B cell (primary cell): ENCODE measurements around the gene TCHH.

Experiments used
- EZH2 ChIP-seq: IDR thresholded peaks from 2 replicates; pipeline ENCODE4 v1.6.1; 2012; ENCODE audit warnings: borderline replicate concordance, low read depth, mild to moderate bottlenecking, moderate library complexity, low read length; ENCODE audit not compliant: insufficient read depth, poor library complexity, severe bottlenecking
- TF ChIP-seq, protein P1 (sequence below): fragments of 200-600 bp; IDR thresholded peaks from one replicate; pipeline ENCODE4 v1.8.0; 2022; ENCODE audit warnings: antibody characterized with exemption, mild to moderate bottlenecking

DNA sequence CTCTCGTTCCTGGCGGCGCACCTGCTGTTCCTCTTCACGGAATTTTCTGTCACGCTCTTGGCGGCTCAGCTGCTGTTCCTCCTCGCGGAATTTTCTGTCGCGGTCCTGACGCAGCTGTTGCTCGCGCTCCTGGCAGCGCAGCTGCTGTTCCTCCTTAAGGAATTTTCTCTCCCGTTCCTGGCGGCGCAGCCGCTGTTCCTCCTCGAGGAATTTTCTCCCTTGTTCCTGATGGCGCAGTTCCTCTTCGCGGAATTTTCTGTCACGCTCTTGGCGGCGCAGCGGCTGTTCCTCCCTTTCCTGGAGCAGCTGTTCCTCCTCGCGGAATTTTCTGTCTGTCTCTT is 6.4 kb downstream of the TCHH start:
- TF ChIP-seq, protein P1, sequence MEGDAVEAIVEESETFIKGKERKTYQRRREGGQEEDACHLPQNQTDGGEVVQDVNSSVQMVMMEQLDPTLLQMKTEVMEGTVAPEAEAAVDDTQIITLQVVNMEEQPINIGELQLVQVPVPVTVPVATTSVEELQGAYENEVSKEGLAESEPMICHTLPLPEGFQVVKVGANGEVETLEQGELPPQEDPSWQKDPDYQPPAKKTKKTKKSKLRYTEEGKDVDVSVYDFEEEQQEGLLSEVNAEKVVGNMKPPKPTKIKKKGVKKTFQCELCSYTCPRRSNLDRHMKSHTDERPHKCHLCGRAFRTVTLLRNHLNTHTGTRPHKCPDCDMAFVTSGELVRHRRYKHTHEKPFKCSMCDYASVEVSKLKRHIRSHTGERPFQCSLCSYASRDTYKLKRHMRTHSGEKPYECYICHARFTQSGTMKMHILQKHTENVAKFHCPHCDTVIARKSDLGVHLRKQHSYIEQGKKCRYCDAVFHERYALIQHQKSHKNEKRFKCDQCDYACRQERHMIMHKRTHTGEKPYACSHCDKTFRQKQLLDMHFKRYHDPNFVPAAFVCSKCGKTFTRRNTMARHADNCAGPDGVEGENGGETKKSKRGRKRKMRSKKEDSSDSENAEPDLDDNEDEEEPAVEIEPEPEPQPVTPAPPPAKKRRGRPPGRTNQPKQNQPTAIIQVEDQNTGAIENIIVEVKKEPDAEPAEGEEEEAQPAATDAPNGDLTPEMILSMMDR = no peak
- no peak for TF ChIP-seq EZH2
